Measurements from ENCODE around the gene SLC17A9. TPM values are rescaled to one million over a fixed set of nuclear protein-coding genes. Genes with fewer than 3 reads are reported as not detected.

SLC17A9 gene
- total RNA-seq, 2 experiments from 2014 or later = 78.5 to 78.7 TPM

- TF ChIP-seq CTCF (IDR thresholded peaks at IDR 0.05) = peak; percentile 46
- Mint-ChIP-seq H3K9me3 (no peaks in the 10 kb centered on the region), H3K36me3 (ENCODE audit: low read depth) (peaks cover 30% of the 10 kb centered on the region), H3K27me3 (no peaks in the 10 kb centered on the region), H3K4me3 (peak within 1 kb of the TSS; percentile 97), H3K27ac (peak within 1 kb of the TSS; percentile 95), H3K4me1 (ENCODE audit: low read depth) (peaks cover 64% of the 10 kb centered on the region)
- peak; percentile 75 for ATAC-seq
- peak; percentile 89 for DNase-seq
- ChIA-PET CTCF (interaction anchor here (0.9 to 3.3 kb wide), 9 partner anchors 8 to 28 kb away, joined by 3 to 15 read pairs (median 7); partner anchors contain the start of gene GID8), POLR2A (interaction anchor here (0.8 to 17.8 kb wide), 12 partner anchors 10 to 43 kb away, joined by 3 to 243 read pairs (median 4); partner anchors contain the start of gene GID8)
- intact Hi-C loops (cut with micrococcal nuclease) = no loop called here
Measured at GRCh38 chr20:62926229-62927127, 26.0 kb upstream of the SLC17A9 start, which contains the start of gene DIDO1. Gene DIDO1, minus strand, starts transcription at chr20:62926505.

GRCh38 chr20:62927128-62927705 is 25.3 kb upstream of the SLC17A9 start:
- no peaks in the 10 kb centered on the region for H3K27me3 Mint-ChIP-seq
- intact Hi-C loops (cut with micrococcal nuclease) = no loop called here
- peaks cover 30% of the 10 kb centered on the region for H3K36me3 Mint-ChIP-seq (ENCODE audit: low read depth)
- peak overlapping the region; percentile 88 for H3K27ac Mint-ChIP-seq
- DNase-seq (no peak), ATAC-seq (no peak)
- H3K4me3 Mint-ChIP-seq = peak overlapping the region; percentile 88
- POLR2A ChIA-PET = interaction anchor here (0.8 to 17.8 kb wide), 10 partner anchors 9 to 43 kb away, joined by 3 to 243 read pairs (median 4); partner anchors contain the start of gene GID8
- H3K4me1 Mint-ChIP-seq (ENCODE audit: low read depth) = peaks cover 67% of the 10 kb centered on the region
- TF ChIP-seq CTCF (IDR thresholded peaks at IDR 0.05) = no peak
- H3K9me3 Mint-ChIP-seq = no peaks in the 10 kb centered on the region
- CTCF ChIA-PET = interaction anchor here (1.0 to 3.1 kb wide), 6 partner anchors 9 to 51 kb away, joined by 3 to 15 read pairs (median 10); partner anchors contain the start of gene GID8

GRCh38 chr20:62928246-62928939 is 24.1 kb upstream of the SLC17A9 start:
- ATAC-seq (no peak), DNase-seq (no peak)
- CTCF ChIA-PET = interaction anchor here (0.7 to 3.1 kb wide), 7 partner anchors 9 to 49 kb away, joined by 3 to 15 read pairs (median 6); no protein-coding TSS in a partner anchor
- Mint-ChIP-seq H3K27ac (peak overlapping the region; percentile 43), H3K4me1 (ENCODE audit: low read depth) (peaks cover 63% of the 10 kb centered on the region), H3K27me3 (no peaks in the 10 kb centered on the region), H3K4me3 (peak overlapping the region; percentile 88), H3K9me3 (no peaks in the 10 kb centered on the region), H3K36me3 (ENCODE audit: low read depth) (peaks cover 33% of the 10 kb centered on the region)
- intact Hi-C loops (cut with micrococcal nuclease) = no loop called here
- no peak for TF ChIP-seq CTCF (IDR thresholded peaks at IDR 0.05)
- POLR2A ChIA-PET = interaction anchor here (0.7 to 17.8 kb wide), 5 partner anchors 8 to 83 kb away, joined by 3 to 243 read pairs (median 3); partner anchors contain the start of gene GID8

GRCh38 chr20:62929051-62929538 is 23.4 kb upstream of the SLC17A9 start:
- POLR2A ChIA-PET = interaction anchor here (1.0 to 17.8 kb wide), 3 partner anchors 8 to 82 kb away, joined by 3 to 243 read pairs (median 45); partner anchors contain the start of gene GID8
- no peak for TF ChIP-seq CTCF (IDR thresholded peaks at IDR 0.05)
- DNase-seq = peak; percentile 56
- Mint-ChIP-seq H3K27ac (peak overlapping the region; percentile 43), H3K9me3 (no peaks in the 10 kb centered on the region), H3K4me1 (ENCODE audit: low read depth) (peaks cover 58% of the 10 kb centered on the region), H3K27me3 (no peaks in the 10 kb centered on the region), H3K4me3 (peak overlapping the region; percentile 88), H3K36me3 (ENCODE audit: low read depth) (peaks cover 31% of the 10 kb centered on the region)
- peak; percentile 34 for ATAC-seq
- intact Hi-C loops (cut with micrococcal nuclease) = no loop called here
- CTCF ChIA-PET = interaction anchor here (1.3 kb wide), 1 partner anchor 20 kb away, joined by 3 read pairs; no protein-coding TSS in a partner anchor
